Limb (tissue), 2 donors: Measurements from ENCODE around the gene MYOZ3.
A peak's percentile ranks its signal among the peaks of the same experiment; 100 is the strongest.

Source experiments
- DNase-seq, 2 donors: peaks; one replicate each; pipeline ENCODE4 v3.0.0-alpha.2; 2016; ENCODE audit errors: extremely low spot score in 2 of 2

Gene MYOZ3, protein sequence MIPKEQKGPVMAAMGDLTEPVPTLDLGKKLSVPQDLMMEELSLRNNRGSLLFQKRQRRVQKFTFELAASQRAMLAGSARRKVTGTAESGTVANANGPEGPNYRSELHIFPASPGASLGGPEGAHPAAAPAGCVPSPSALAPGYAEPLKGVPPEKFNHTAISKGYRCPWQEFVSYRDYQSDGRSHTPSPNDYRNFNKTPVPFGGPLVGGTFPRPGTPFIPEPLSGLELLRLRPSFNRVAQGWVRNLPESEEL

DNA sequence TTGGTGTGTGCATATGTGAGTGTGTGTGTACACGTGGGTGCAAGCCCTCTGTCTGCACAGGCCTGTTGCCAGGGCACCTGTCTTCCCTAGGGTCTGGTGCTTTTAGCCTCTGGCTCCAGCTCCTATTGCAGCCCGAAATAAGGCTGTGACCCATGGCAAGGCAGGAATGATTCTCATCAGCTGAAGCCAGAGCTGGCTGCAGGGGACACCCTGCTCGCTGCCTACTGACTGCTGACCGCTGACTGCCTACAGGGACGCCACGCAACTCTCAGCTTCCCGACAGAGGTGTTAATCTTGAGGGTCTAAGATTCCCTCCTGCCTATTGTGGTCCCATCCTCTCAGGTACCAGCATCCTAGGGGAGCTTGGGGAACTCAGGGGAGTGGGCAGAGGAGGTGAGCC, at the start of gene MYOZ3:
TSS of gene MYOZ3 (plus strand) at position 166 of the 400 bp plus-strand sequence. CDS start 1,691 bp downstream, outside the sequence.
- no peak for DNase-seq

DNA sequence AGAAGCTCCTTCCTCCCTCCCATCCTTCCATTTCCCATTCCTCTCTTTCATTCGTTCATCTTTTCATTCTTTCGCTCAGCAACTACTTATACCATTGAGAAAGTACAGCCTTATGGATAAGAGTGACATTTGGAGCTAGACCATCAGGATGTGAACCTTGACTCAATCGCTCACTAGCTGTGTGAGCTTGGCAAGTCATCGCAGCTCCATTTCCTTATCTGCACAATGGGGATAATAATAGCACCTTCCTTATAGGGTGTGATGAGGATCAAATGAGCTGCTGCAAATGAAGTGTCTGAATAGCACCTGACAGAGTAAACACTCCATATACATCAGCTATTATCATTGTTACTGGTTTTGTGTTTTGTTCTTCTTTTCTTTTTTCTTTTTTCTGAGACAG, 48.6 kb upstream of the MYOZ3 start:
- DNase-seq: no peak

DNA sequence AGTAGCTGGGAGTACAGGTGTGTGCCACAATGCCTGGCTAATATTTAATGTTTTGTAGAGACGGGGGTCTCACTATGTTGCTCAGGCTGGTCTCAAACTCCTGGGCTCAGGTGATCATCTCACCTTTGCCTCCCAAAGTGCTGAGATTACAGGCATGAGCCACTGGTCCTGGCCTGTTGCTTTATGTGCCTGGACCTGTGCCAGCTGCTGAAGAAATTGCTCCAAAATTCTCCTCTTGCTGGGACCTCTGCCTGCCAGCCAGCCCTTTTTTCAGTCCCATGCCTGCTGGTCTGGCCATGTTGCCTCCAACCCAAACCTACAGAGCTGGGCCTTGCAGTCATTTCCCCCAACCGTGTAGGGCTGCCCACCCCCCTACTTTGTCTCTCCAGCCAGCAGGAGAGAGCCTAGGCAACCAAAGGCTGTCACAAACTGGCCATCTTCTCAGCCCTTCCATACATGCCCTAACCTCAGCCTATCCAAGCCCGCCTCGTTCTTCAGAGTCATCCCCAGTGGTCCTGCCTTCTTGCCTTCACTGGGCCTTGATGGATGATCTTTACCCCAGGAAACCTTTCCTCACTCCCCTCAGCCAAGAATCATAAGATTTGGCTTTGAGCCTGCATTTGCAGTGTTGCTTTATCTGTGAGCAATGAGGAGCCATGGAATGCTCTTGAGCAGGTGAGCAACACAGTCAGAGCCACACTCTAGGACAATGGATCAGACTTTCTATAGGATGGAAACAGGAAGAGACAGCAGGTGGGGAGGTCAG, 48.0 kb upstream of the MYOZ3 start:
- DNase-seq: no peak

DNA sequence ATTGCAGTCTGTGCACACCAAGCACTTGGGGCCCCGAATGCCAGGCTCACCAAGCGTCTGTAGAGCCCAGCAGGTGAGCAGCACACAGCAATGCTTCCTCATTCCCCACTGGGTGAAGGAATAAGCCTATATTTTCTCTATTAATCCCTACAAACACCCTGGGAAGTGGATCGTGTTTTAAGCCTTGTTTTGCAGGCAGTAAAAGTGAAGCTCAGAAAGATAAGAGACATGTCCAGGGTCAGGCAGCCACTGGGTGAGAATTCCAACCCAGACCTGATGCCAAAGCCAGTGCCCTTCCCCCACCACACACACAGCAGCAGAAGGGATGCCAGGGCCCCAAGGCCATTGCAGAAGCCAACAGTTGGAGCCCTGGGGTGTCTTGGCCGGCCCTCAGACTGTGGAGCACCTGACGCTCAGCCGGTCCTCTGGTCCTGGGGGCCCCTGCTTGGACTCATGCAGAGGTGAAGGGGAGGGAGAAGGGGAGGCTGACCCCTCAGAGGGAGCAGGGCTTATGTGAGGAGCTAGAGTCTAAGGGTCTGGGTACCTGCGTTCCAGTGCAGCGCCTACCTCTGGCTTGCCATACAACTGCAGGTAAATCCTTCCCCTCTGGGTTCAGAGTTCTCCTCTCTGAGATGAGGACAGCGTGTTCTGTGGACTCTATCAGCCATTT, 46.9 kb upstream of the MYOZ3 start:
- no peak for DNase-seq

DNA sequence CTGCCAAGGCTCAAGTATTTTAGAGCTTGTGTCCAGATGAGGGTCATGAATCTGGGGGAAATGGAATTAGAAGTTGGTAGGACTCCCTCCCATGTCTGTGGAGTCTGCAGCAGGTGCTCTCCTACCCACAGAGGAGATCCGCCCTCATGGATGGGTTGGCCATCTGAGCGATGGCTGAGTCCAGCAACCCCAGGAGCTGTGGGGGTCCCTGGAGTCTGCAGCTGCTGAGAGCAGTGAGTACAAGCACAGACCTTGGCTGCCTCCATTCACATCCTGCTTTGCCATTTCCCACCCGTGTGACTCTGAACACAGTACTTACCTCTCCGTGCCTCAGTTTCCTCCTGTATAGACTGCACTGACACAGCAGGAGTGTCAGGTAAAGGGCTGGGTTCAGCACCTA, 46.4 kb upstream of the MYOZ3 start:
- no peak for DNase-seq

DNA sequence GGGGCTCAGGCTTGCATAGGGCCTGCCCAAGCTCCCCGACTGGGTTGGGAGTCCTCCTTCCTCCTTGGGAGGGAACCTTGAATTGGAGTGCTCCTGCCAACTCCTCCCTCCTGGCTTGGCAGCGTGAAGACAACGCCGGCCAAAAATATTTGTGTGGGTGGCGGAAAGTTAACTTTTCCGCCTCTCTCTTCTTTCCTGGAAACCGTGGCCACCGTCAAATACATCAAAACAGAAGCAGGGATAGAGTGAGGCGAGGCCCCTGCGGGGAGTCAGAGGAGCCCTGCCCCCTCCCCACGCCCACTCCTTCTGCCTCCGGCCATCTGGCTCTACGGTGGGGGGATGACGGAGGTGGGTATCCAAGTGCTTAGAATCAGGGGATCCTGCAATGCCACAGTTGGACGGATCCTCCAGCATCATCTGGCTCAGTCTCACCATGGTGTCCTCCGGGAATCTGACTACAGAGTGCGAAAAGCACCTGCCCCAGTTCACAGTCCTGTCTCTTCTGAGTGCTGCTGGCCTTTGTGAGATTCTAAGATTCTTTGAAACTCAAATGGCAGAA, 45.8 kb upstream of the MYOZ3 start:
- peak; percentile 73 to 77 for DNase-seq

DNA sequence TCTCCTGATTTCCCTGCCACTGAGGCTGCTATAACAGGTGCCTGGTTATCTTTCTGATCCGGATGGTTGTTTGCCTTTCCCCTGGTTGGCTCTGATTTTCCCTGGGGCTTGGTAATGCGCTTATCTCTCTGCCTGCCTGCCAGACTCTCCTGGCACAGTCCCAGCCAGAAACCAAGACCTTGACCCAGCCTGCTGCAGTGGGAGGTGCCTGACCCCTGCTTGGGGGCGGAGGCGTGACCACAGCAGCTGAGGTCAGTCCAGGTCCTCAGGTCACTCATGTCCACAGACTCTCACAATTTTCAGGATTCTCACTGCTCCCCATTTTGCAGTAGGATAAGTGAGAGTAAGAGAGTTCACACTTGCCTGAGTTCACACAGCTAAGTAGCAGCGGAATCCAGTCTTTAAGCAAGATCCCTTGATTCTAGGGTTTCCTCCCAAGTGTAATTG, 45.0 kb upstream of the MYOZ3 start:
- DNase-seq: no peak

DNA sequence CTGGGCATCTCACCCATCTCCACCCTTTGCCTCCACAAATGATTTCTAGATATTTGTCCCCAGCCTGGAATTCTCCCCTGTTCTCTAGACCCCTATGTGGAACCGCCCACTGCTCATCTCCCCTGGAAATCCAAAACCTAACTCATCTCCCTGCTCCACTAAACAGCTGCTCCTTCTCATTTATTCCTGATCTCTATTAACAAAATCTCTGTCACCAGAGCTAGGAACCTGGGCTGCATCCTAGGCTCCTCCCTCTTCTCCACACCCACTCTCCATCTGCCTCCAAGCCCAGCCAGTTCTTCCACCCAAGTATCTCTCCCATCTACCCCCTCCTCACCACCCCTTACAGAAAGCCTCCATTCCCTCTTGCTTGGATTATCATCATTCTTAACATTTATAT, 44.5 kb upstream of the MYOZ3 start:
- no peak for DNase-seq

DNA sequence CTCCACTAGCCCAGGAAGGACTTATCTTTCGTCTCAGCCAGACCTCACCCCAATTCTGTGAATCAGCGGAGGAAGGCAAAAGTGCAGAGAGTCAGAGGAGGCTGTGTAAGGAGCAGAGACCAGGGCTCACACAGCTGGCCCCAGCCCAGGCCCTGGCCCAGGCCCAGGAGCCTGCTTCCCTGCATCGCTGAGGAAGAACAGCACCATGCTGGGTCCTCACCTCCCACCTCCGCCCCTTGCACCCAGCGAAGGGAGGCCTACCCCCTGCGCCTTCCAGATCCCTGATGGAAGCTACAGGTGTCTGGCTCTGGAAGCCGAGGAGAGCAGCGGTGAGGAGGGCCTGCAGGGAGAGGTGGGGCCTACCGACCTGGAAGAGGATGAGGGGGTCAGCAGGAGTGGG, 42.9 kb upstream of the MYOZ3 start:
- no peak for DNase-seq

DNA sequence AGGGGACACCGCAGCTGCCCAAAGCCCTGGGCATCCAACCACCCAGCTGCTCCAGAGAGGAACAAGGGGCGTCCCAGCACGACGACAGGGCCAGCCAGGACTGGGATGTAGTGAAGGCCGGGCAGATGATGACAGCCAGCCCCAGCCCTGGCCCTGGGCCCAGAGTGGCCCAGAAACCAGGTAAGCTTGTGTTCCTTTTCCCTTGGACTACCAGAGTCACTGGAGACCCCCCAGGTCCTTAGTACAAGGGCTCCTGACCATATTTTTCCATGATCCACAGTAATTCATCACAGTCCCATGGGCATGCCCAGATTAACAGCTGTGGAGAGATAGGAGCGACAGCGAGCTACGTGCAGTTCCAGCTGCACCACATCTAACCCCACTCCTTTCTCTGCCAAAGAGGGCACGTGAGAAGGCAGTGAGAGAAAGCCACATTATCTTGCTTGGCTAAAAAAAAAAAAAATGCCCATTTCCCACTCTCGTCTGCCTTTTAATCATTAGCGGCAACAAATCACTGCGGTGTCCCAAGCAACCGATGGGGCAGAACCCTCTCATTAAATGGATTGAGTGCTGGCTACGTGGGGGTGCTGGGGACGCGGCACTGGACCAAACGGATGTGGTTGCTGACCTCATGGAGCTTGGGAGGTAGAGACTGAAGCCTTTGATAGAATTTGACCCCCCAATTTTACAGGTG, 42.3 kb upstream of the MYOZ3 start:
- no peak for DNase-seq

DNA sequence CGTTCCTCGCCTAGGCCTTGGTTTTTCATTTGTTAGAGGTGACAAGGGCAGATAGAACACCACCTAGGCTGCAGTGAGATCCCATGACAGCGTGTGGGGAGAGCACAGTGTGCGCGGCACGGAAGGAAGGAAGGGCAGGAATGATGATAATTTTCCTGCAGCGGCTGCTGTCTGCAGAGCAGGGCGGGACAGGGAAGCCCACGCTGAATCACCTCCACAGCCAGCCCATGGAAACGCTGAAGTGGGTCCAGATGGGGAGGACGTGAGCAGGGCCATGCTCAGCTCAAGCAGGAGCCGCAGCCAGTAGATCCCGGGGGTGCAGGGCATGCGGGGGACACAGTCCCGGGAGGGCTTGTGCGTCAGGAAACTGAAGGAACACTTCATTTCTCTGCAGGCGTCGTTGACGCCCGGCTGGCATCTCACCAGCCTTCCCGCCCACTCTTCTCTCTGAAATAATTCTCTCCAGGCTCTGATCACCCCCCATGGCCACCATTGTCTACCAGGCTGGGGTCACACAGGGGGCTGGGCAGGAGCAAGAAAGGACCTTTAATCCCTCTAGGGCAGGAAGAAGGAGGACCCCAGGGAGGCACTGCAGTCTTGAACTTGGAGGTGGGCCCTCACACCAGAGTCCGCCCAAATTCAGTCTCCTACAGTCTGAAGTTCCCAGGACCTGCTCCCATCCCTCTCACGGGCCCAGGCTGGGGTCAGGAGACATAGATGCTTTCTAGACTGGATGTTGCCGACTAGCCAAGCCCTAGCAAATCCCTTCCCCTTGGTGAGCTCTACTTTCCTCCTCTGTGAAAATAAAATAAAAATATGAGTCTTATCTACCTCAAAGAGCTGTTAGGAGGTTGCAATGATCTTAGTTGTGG, 41.5 kb upstream of the MYOZ3 start:
- no peak for DNase-seq

DNA sequence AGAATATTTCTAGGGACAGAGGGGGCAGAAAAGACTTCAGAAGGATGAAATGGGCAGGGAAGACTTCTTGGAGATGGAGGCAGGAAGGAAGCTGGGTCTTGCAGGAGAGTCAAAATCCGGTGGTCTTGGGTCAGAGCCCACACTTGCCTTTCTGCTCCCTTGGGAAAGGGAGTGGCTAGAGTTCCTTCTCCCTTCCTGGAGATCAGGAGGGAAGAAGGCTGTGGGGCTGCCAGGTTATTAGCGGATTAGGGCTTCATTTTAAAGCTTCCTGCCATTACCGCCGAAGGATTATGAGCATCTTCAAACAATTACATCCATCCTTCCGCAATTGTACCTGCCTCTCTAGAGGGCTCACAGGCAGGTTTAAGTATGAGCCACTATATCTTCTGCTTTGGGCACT, 39.8 kb upstream of the MYOZ3 start:
- DNase-seq: no peak

DNA sequence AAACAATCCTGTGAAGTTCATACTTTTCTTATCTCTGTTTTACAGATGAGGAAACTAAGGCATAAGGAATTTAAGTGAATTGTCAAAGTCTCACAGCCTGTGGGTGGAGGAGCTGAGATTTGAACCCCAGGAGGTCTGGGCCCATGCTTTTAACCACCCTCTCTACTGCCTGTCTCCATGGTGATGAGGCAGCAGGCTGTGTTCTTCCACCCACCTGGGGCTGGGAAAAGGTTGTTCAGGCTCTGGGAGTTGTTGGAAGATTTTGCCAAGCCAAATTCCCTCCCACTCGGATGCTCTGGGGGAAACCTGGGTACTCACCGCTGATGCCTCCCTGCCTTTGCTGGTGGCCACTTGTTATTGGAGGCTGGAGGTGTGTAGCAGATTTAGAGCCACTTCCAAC, 38.9 kb upstream of the MYOZ3 start:
- DNase-seq: no peak

DNA sequence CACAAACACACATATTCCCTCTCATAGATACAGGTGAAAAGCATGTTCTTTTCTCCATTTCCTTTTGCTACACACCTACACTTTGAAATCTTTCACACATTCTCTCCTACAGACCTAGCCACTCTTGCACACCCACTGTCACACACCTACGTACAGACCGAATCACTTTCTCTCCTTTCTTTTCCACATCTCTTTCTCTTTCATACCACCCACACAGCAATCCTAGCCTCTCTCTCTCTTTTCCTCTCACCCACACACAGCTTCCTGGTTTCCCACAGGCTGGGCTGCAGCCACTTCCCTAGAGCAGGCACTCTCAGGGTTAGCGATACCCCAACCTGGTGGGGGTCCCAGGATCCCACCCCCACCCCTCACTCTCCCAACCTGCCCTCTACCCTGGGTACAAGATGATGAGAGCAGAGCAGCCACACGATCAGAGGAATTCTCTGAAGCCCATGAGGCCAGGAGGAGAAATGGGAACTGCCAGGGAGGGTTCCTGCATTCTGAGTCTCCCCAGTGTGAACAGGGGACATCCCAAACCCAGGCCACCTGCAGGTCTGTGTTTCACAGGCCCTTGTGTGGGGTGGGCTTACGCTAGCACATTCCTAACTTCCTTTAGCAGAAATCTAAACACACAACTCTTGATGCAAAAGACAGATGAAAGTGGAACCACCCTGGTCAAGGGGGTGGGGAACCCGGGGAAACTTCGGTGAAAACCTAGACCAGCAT, 37.7 kb upstream of the MYOZ3 start:
- DNase-seq: no peak

DNA sequence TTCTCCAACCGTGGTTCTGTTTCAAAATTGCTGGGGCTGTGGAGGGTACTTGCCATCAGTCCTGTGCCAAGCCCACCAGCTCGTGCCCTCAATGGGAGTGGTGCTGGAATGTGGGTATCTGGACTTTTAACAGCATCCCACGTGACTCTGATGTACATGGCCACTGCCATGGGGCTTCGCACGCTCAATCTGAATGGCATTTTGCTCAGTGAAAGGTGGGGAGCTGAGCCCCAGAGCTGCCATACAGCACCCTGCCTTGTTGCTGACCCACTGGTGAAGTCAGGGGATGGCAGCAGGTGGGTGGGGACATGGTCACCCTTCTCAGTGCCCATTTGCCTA, 37.2 kb upstream of the MYOZ3 start:
- DNase-seq: no peak

DNA sequence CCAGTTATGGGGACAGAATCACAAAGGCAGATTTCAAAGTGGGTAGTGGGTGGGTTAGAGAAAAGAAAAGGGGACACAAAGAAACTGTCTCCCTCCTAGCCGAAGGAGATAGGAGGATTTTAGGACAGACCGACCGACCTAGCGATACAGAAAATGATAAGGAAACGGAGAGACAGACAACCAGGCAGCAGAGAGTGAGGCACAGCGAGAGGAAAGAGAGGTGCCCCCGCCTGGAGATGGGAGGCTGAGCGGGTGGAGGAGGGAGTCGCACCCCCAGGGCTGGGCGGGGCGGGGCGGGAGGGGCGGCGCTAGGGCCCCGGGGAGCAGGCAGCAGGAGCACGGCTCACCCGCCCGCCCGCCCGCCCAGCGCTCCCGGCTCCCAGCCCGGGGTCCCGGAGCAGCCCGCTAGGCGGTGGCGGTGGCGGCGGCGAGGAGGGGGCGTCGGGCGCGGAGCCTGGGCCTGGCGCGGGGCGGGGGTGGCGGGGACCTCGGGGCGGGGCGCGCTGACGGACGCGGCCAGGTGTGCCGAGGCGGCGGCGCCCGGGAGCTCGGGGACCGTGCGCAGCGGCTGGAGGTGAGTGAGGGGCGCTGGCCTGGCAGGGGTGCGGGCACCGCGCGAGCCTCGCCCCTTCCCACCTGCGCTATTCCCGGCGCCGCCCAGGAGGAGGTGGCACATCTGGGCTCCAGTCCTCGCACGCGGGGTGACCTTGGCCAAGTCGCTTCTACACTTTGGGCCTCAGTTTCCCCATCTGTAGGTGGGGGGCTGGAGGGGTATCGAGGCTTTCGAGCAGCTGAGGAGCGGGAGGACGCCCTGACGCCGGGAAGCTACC, 36.5 kb upstream of the MYOZ3 start:
- peak in 1 of 2 donors; percentile 78 for DNase-seq

DNA sequence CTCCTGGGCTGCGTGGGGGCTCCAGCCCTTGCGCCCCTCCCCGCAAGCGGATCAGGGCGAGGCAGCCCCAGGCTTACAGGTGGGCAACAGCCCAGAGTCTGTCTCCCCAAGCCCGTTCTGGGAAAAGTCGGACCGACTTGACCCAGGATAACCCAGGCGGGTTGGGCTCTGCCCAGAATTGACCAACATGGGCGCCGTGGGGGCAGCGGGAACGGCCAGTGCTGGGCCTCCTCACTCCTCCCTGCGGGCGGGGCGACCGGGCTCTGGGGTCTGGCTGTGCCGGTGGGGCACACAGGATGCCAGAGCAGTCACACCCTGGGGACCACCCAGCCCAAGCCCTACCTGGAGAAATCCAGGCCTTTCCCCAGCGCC, 35.9 kb upstream of the MYOZ3 start:
- DNase-seq: no peak

DNA sequence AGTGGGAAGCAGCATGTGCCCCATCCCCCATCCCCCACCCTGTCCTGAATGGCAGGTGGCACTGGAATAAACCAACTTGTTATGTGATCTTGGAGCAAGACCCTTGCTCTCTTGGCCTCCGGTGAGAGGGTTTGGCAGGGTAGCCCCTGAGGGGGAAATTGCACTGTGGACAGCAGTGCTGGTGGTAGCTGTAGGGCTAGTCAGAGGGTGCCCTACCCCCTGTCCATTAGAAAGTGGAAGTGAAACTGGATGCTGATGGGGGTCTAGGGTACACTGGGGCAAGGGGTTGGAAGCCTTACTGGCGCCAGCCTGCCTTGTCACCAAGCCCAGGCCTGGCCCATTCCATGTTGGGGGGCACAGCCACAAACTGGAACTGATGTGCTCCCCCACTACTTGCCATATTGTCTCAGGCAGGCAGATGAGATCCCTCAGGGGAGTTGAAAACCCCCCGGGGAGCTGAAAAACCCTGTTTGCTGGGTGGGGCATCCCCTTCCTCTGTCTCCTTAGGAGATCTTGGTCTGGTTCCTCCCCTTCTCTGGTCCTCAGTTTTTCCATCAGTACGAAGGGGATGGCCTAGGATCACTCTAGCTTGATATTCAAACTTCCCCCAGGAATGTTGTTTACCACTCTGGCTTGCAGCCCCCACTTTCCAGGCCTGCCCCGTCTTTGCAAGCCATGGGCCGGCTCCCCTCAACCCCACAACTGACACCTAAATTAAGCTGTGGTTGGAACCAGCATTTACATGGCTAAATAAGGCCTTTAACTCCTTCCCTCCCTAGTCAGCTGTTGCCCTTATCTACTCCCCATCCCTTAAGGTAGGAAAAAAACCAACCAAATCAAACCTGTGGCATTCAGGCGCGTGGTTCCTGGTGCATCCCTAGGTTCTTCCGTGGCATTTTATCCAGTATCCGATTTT, 35.0 kb upstream of the MYOZ3 start:
- no peak for DNase-seq
